ENCODE data around the gene MSH5. TPM values are rescaled to one million over a fixed set of nuclear protein-coding genes. Genes with fewer than 3 reads are reported as not detected.

MSH5 gene
- total RNA-seq, 2 experiments from 2014 or later: 13.6 to 13.7 TPM

DNA sequence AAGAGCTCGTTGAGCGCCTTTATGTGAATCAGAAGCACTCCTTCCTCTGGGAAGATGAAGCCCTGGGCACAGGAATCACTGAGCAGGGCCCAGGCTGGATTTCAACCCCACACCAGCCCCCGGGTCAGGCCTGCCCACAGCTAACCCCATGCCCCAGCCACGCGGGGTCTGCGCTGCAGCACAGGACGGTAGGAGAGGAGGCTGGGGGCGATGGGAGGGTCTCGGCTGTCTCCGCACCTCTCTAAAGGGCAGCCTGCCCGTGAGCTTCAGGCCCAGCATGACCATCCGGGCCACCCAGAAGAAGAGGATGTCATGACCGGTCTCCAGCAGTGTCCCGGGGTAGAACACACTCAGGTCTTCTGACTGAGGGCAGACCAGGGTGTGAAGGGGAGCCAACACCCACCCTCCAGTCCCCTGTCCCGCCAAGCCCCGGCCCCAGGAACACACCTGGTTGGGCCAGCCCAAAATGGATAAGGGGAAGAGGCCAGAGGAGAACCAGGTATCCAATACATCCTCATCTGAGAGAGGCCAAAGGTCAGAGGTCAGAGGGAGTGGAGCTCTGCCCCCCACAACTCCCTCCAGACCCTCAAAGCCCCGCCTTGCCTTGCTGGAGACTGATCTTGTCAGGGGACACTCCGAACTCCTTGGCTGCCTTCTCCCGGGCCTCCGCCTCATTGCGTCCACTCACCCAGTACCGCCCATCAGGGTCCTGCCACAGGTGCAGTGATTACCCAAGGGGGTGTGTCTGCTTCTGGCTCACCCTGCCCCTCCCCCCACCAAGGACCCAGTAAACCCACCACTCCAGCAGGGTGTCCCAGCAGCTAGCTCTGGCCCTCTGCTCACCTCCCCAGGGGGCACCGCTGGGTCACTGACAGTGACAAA lies 41.7 kb downstream of the MSH5 start:
- POLR2A ChIA-PET: no interaction called here
- H3K4me1 Mint-ChIP-seq (ENCODE audit: low read depth): peaks cover 11% of the 10 kb centered on the region

DNA sequence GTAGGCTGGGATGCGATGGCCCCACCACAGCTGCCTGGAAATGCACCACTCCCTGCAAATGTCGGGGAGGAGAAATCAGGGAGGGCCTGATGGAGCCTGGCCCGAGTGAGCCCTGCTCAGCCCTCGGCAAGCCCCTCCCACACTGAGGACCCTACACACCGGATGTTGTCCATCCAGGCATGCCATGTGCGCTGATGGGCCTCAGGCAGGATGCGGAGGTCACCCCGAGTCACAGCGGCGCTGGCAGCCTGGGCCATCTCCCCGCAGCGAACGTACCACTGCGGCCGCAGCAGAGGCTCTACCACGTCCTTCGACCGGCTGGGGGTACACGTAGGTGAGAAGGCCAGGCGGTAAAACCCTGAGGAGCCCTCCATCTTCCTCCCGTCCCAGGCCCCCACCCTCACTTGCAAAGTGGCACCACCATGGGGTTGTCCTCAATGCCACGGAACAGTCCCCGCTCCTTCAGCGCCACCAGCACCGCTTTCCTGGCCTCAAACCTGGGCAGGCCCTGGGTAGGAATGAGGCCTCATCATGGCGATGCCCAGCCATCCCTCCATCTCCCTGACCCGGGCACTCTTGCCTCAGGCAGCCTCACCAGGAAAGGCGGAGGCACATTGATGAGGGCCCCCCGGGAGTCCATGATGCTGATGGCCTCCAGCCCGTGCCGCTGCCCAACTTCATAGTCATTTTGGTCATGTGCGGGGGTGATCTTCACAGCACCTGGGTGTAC lies 42.5 kb downstream of the MSH5 start:
- intact Hi-C loops (cut with DNase I, micrococcal nuclease): no loop called here
- Histone ChIP-seq H3K27me3 (ENCODE audit: control insufficient read depth in 1 of 2, insufficient read depth in 2 of 2, low read length in 2 of 2) (no peaks in the 10 kb centered on the region), H3K9me3 (ENCODE audit: control insufficient read depth in 1 of 2, insufficient read depth in 1 of 2, low read length in 2 of 2) (no peaks in the 10 kb centered on the region), H3K27ac (ENCODE audit: low read depth in 1 of 2, low read length in 2 of 2) (no peak overlapping the region), H3K4me1 (ENCODE audit: insufficient read depth, low read length) (peaks cover 10% of the 10 kb centered on the region), H3K4me3 (ENCODE audit: low read length) (no peak overlapping the region), H3K36me3 (ENCODE audit: insufficient read depth, low read length) (peaks cover 72% of the 10 kb centered on the region)
- TF ChIP-seq, protein P1, sequence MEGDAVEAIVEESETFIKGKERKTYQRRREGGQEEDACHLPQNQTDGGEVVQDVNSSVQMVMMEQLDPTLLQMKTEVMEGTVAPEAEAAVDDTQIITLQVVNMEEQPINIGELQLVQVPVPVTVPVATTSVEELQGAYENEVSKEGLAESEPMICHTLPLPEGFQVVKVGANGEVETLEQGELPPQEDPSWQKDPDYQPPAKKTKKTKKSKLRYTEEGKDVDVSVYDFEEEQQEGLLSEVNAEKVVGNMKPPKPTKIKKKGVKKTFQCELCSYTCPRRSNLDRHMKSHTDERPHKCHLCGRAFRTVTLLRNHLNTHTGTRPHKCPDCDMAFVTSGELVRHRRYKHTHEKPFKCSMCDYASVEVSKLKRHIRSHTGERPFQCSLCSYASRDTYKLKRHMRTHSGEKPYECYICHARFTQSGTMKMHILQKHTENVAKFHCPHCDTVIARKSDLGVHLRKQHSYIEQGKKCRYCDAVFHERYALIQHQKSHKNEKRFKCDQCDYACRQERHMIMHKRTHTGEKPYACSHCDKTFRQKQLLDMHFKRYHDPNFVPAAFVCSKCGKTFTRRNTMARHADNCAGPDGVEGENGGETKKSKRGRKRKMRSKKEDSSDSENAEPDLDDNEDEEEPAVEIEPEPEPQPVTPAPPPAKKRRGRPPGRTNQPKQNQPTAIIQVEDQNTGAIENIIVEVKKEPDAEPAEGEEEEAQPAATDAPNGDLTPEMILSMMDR (IDR thresholded peaks at IDR 0.05): no peak
- Mint-ChIP-seq H3K9me3 (no peaks in the 10 kb centered on the region), H3K4me1 (ENCODE audit: low read depth) (peaks cover 4% of the 10 kb centered on the region), H3K27me3 (no peaks in the 10 kb centered on the region), H3K27ac (no peak overlapping the region), H3K36me3 (ENCODE audit: low read depth) (peaks cover 47% of the 10 kb centered on the region), H3K4me3 (no peak overlapping the region)
- ChIA-PET POLR2A (interaction anchor here (0.6 kb wide), 1 partner anchor 103 kb away, joined by 3 read pairs; no protein-coding TSS in a partner anchor), CTCF (no interaction called here)
- DNase-seq (no peak), ATAC-seq (ENCODE audit: poor library complexity) (no peak)

More for the DNA sequence above, 41.7 kb downstream of the MSH5 start:
- TF ChIP-seq, protein P1 (IDR thresholded peaks at IDR 0.05): no peak
- no peak for DNase-seq
- Histone ChIP-seq H3K4me3 (ENCODE audit: low read length) (no peak overlapping the region), H3K9me3 (ENCODE audit: control insufficient read depth in 1 of 2, insufficient read depth in 1 of 2, low read length in 2 of 2) (no peaks in the 10 kb centered on the region), H3K27me3 (ENCODE audit: control insufficient read depth in 1 of 2, insufficient read depth in 2 of 2, low read length in 2 of 2) (no peaks in the 10 kb centered on the region), H3K36me3 (ENCODE audit: insufficient read depth, low read length) (peaks cover 72% of the 10 kb centered on the region), H3K27ac (ENCODE audit: low read depth in 1 of 2, low read length in 2 of 2) (no peak overlapping the region), H3K4me1 (ENCODE audit: insufficient read depth, low read length) (peaks cover 18% of the 10 kb centered on the region)
- intact Hi-C loops (cut with DNase I, micrococcal nuclease): no loop called here
- CTCF ChIA-PET: no interaction called here
- Mint-ChIP-seq H3K27me3 (no peaks in the 10 kb centered on the region), H3K9me3 (no peaks in the 10 kb centered on the region), H3K4me3 (no peak overlapping the region), H3K36me3 (ENCODE audit: low read depth) (peaks cover 48% of the 10 kb centered on the region), H3K27ac (no peak overlapping the region)
- ATAC-seq (ENCODE audit: poor library complexity): no peak

DNA sequence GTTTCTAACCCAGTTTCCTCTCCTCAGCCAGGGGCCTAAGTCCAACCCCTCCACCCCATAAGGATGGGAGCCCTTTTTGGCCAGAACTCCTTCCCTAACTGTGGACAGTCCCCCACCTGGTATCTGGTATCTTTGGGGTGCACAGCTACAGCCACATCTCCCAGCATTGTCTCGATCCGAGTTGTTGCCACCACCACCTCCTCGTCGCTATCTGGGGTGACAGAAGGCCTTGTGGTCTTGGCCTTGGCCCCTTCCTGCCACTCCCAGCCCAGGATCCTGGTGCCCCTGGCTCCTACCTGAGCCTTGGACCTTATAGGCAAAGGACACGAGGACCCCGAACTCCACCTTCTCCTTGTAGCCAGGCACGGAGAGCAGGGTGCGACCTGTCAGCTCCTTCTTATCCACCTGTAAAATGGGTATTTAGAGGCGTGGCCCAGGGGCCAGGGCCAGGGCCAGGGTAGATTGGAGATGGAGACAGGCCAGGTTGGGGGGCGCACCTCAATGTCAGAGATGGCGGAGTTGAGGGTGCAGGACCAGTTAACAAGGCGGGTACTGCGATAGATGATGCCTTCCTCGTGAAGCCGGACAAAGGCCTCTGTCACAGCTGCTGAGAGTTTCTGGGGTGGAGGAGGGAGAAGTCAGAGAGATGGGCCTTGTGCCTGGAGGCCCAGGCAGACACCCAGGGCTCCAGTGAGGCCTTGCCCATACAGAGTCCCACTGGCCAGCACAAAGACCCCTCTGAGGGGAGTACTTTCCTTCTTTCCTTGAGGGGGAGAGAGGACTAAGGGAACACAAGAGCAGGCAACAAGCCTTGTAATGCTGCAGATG lies 44.5 kb downstream of the MSH5 start:
- Mint-ChIP-seq H3K27ac (no peak overlapping the region), H3K4me1 (ENCODE audit: low read depth) (no peaks in the 10 kb centered on the region), H3K9me3 (no peaks in the 10 kb centered on the region), H3K36me3 (ENCODE audit: low read depth) (peaks cover 48% of the 10 kb centered on the region), H3K4me3 (no peak overlapping the region), H3K27me3 (no peaks in the 10 kb centered on the region)
- intact Hi-C loops (cut with DNase I, micrococcal nuclease): no loop called here
- TF ChIP-seq, protein P1 (IDR thresholded peaks at IDR 0.05): no peak
- Histone ChIP-seq H3K9me3 (ENCODE audit: control insufficient read depth in 1 of 2, insufficient read depth in 1 of 2, low read length in 2 of 2) (no peaks in the 10 kb centered on the region), H3K27ac (ENCODE audit: low read depth in 1 of 2, low read length in 2 of 2) (no peak overlapping the region), H3K4me3 (ENCODE audit: low read length) (no peak overlapping the region), H3K27me3 (ENCODE audit: control insufficient read depth in 1 of 2, insufficient read depth in 2 of 2, low read length in 2 of 2) (no peaks in the 10 kb centered on the region), H3K36me3 (ENCODE audit: insufficient read depth, low read length) (peaks cover 69% of the 10 kb centered on the region), H3K4me1 (ENCODE audit: insufficient read depth, low read length) (peaks cover under 1% of the 10 kb centered on the region)
- DNase-seq (no peak), ATAC-seq (ENCODE audit: poor library complexity) (no peak)
- ChIA-PET CTCF (interaction anchor here (0.6 kb wide), 1 partner anchor 103 kb away, joined by 3 read pairs; the partner anchor contains the start of gene LY6G5C), POLR2A (interaction anchor here (0.6 to 1.1 kb wide), 2 partner anchors 11 to 430 kb away, joined by 3 read pairs; partner anchors contain the start of gene VARS1)

Data from CD4-positive, alpha-beta T cell (primary cell).